Stimulated activated CD4-positive, alpha-beta T cell treated with anti-CD3 and anti-CD28 coated beads, Interleukin-4, amount 100 ng/mL, for 4 hours (primary cell): ENCODE data around the gene PLD1.
"Not testable (repeated sequence)": the region's sequence is repeated elsewhere in the genome, so short reads cannot be mapped to it uniquely, and the experiment has no call there.

Experiments
- DNase-seq, 2 experiments: peaks; one replicate each; pipeline ENCODE4 v3.0.0-alpha.2; 2020

The PLD1 gene

GRCh38 chr3:171836855-171837254 is 26.6 kb upstream of the PLD1 start:
- DNase-seq = no peak

DNA sequence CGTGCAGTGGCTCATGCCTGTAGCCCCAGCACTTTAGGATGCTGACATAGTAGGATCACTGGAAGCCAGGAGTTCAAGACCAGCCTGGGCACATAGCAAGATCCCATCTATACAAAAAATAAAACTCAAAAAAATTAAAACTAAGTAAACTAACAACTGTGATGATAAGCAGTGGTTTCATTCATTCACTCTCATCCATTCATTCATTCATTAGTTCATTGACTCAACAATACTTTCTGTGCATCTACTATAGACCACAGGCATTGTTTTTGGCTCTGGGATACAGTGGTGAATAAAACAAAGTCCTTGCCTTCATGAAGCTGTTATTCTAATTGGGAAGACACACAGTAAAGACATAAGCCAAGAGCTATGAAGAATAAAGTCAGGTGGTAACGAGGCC is 25.3 kb upstream of the PLD1 start:
- DNase-seq = no peak

DNA sequence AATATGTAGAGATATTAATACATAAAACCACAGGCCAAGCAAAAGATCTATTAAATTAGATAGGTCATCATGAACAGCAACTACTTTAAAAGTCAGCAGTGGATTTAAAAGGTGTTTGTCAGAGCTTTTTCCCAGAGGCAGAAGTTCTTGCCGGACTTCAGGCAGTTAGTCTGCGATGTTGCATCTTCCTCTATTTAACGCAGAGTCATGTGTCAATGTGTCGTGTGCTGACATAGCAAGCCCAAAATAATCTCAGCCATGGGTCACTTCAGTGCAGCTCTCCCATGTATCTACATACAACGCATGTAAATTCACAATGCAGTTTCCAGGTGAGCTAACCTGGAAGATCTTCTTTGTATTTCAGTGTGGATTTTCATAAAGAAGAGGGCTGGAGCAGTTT is 24.8 kb upstream of the PLD1 start:
- DNase-seq = no peak

DNA sequence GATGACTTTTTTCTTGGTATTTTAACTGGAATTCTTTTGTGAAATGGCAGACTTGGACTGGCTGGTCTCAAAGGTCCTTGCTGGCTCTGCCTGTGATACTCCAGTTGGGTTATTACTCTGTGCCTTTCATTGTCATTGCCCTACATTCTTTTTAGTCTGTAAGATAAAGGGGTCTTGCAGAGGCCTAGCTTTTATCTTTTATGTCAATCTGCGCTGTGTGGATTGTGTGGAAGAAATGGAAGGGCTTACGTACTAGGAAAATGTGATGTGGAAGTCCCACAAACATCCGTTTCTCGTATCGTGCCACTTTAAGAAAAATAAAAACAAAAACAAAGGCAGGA is 24.1 kb upstream of the PLD1 start:
- DNase-seq = no peak

DNA sequence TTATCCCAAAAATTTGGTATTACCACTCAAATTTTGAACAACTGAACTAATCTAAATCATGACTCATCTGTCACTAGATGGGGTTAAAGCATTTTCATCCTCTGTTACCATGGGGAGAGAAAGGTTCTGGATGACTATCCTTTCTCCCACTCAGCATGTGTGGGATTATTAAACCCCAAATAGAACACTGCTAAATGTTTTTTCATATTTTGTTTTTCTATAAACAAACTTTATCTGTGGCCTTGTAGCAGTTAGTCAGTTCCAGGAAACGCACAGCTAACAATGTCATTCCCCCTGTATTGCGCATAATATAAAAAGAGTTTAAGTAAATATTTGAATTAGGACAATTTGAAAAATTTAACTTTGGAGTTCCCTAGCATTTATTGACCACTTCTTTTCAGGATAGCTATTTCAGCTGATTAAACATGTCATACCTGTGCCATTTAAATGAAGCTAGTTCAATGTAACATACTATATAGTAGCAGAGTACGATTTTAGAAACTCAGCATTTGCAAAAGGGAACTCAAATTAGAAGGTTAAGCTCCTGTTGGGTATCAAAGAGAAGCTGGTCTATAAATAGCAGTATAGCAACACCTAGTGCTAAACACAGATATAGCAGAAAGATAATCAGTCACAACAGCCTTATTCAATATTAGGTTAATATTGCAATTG is 23.6 kb upstream of the PLD1 start:
- DNase-seq = no peak

DNA sequence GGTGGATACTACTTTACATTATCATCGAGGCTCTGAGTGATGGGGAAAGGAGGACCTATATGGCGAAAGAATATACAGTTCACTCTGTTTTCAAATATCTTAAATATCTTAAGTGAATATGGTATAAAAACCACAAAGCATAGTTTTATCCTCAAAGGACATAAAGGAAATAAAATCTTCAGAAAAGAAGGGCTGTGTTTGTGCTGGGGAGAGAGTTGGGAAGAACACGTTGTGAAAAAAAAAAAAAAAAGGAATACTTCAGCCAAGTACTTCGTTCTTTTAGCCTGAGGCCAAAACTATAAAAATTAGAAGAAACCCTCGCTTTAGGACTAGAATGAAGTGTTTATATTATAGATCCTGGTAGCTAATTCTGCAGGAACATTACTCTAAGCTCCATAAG is 22.7 kb upstream of the PLD1 start:
- no peak for DNase-seq

DNA sequence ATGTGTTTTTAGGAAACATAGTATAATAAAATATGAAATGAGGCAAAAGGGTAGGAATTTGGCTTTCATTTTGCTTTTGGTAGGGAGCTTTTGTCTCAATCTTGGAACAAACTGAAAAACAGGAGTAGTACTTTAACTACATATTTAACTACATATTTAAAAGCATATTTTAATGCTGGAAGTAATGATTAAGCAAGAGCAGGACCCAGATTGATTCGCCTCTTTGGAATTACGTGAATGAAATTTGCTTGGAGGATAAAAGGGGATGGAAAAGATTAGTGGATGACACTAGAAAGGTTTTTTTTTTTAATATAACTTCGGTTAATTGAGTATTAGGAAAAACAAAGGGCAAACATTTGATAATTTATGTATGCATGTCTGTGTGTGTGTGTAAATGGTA is 21.7 kb upstream of the PLD1 start:
- no peak for DNase-seq

DNA sequence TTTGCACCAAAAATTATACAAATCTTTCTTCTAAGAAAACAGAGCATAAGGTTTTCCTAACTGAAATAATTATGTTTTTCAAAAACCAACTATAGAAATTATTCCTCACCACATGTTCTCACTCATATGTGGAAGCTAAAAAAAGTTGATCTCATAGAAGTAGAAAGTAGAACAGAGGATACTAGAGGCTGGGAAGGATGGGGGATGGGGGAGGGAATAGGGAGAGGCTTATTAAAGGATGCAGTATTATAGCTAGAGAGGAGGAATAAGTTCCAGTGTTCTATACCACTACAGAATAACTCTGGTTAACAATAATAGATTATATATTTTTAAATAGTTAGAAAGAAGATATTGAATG is 20.2 kb upstream of the PLD1 start:
- no peak for DNase-seq

DNA sequence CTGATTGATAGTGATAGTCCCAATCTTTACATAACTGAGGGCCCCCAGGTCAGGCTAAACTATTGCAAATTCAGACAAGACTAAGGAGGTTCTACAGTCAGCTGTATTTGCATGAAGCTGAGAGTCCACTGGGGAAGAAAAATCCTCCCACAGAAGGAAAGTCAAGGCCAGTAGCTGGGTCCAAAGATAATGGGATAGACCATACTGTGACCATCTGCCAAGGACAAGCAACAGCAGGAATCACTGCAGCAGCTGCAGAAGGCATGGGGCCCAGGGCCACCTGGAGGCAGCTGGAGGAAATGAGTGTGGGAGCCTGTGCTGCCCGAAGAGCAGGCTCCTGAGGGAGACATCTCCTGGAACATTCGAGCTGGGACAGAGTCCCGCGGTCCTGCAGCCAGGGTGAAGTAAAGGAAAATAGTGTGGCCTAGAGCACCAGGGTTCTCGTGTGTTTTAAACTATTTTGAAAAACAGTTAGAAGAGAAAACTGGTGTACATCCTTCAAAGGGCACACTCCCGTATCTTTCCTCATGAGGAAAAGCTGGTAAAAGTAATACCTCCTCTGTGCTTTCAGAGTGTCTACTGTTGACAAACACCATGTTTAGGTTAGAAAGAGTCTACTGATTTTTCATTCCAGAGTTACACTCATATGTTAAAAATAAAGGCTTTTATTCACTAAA is 19.7 kb upstream of the PLD1 start:
- no peak for DNase-seq

DNA sequence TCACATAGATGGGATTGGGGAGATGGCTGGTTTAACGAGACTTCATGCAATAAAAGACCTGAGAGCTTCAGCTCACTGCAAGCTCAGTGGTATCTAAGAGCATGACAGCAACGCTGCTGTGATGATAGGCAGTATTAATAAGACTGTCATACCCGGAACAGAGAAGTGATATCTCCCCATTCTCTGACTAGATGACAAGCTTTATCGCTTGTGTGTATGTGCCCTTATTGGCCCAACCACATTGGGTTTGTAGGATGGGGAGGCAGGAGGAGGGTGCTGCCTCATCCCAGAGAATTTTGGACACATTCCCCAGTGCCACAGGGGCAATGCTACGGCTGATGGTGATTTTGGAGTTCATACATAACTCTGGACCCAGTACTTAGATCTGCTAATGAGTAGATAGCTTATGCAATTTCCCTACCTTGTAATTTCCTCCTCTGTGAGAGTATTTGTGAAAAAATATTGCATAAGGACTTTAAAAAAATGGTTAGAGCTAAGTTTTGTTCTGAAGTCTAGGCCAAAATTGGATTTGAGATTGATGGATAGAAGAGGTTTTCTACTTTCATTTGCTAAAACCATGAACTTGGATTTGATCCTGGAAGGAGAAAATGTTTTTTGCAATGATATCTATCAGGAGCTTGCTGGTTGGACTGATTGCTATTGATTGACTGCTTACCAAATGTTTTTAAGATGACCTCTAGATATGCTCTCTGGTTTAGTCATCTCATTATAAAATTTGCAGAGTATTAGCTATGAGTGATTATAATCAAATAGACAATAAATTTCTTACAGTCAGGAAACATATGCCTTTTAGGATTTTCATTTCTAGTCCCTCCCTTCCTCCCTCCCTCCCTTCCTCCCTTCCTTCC is 18.9 kb upstream of the PLD1 start:
- no peak for DNase-seq

GRCh38 chr3:171827836-171828458 is 17.7 kb upstream of the PLD1 start:
- no peak for DNase-seq

- DNase-seq = no peak
Measured at GRCh38 chr3:171827385-171827784, 17.1 kb upstream of the PLD1 start.

DNA sequence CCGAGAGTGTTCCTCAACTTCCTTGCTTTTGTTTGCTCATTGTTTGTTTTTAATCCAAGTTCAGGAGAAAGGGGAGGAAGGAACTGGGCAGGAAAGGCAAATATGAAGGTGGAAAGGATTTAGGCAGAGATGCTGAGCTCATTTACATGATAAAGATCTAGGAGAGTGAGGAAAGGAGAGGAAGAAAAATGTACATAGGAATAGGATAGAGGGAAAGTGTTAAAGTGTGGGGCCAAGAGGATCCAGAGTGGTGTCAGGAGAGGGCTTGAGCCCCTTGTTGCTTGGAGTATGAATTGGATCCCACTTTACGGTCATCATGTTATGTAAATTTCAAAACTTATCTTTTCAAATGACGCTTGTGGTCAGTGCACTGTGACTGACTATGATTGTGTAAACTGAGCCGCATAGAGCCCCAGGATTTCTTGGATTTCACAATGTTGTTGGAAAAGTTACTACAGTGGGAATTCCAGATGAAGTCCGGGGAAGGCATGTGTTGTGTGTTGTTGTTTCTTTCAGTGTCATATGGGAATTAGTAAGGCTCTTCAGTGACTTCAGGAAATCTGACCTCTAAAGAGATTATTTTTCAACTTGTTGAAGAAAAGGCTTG is 15.0 kb upstream of the PLD1 start:
- no peak for DNase-seq

DNA sequence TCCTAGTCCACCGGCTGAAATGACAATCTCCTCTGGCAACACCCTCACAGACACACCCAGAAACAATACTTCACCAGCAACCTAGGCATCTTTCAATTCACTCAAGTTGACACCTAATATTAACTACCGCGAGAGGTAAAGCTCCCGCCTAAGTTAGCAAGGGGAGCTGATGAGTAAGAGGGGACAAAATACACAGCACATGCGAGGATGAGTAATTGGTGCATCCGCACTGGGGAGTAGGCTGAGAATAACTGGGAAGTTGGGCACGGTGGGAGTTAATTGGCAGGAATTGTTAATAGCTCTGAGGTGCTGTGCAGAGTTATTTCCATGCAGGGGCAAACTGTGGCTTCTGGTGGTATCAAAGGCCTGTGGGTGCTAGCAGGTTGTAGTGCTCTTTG is 14.5 kb upstream of the PLD1 start:
- DNase-seq = no peak

DNA sequence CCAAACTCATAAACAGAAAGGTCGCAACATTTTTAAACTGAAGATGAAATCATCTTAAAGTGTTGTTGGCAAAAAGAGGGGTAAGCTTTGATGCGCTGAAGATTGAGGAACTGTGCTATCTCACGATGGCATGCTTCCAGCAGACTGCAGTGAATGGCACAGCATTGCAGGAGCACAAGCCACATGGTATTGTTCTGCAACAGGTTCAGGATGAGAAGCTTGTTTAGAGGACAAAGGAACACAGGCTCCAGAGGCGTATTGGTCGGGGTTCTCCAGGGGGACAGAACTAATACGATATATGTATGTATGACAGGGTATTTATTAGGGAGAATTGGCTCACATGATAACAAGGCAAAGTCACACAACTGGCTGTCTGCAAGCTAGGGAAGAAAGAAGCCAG is 13.8 kb upstream of the PLD1 start:
- no peak for DNase-seq

- DNase-seq = no peak
Measured at GRCh38 chr3:171822431-171823106, 12.3 kb upstream of the PLD1 start.

GRCh38 chr3:171821778-171822358 is 11.6 kb upstream of the PLD1 start:
- no peak for DNase-seq

GRCh38 chr3:171821044-171821443 is 10.8 kb upstream of the PLD1 start:
- no peak for DNase-seq

DNA sequence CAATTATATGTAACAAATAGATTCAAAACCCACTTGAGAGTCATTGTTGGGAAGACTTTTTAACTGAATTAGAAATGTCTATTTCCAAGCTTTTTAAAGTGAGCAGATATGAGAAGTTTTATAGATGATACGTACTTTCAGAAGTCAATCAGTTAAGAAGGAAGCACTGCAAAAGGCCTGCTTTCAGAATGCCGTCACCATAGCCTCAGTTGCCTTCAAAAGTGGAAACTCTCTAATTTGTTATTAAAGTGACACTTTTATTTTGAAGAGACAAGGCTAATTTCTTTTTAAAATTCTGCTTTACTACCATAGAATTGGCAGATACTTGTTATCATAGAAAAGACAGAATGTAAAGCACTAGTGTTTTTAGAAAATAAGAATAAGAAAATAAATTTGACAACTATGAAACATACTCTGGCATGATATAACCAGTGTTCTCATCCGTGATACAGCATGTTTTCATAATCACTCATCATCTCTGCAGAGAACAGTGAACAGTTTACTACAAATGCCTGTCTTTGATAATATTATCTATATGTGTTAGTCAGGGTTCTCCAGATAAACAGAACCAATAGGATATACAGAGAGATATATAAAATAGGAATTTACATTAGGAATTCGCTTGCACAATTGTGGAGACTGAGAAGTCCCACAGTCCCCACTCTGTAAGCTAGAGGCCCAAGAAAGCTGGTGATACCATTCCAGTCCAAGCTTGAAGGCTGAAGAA is 7.0 kb upstream of the PLD1 start:
- DNase-seq = no peak

DNA sequence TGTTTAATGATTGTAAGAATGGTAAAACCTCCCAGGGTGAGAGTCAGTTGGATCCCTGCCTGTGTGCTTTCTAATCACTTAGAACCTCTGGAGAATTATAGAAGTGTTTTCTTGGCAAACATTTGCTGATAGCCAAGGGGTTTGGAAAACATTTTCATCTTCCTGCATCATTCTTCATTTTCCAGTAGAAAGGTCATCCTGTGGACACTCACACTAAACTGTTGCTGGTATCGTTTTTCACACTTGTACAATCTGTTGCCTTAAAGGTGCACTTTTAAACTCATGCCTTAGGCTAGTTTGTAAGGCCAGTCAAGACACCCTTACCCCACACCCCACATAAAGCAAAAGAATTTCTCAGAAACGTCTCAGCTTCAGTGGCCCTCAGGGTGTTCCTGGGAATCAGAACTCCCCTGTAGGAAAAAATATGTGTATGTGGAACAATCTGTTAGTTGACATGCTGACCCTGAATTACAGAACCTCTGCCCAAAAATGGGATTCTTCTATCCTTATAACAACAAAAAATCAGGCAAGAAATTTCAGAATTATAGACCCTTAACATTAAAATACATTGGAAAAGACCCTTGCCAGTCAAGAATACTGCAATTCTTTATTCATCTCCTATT is 5.8 kb upstream of the PLD1 start:
- no peak for DNase-seq

DNA sequence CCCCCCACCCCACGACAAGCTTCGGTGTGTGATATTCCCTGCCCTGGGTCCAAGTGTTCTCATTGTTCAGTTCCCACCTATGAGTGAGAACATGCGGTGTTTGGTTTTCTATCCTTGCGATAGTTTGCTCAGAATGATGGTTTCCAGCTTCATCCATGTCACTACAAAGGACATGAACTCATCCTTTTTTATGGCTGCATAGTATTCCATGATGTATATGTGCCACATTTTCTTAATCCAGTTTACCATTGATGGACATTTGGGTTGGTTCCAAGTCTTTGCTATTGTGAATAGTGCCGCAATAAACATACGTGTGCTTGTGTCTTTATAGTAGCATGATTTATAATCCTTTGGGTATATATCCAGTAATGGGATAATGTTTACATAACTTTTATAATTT is 4.4 kb upstream of the PLD1 start:
- not testable (repeated sequence) for DNase-seq
